HEK293 (cell line): ENCODE results near the gene TNP2.
"Not testable (repeated sequence)": the region's sequence is repeated elsewhere in the genome, so short reads cannot be mapped to it uniquely, and the experiment has no call there.

Experiments used
- CTCF ChIA-PET: fragments of 350-600 bp; formaldehyde crosslinking; extraction: SDS; loops from one replicate; lab custom pipeline; 2021; ENCODE audit warnings: antibody characterized with exemption; lab: Yijun Ruan, JAX
- POLR2A ChIA-PET: fragments of 300-600 bp; formaldehyde crosslinking; extraction: SDS; loops from one replicate; lab custom pipeline; 2020; ENCODE audit warnings: antibody characterized with exemption, inconsistent platforms; lab: Yijun Ruan, JAX
- H3K27ac ChIP-seq: fragments of 200-500 bp; sonication (Bioruptor generic); 2 replicates; pipeline ENCODE4 v1.5.1; 2014; ENCODE audit warnings: low read depth, low read length, control low read depth, inconsistent platforms; ENCODE audit errors: extremely low read depth
- H3K36me3 ChIP-seq, 2 experiments: fragments of 200-500 bp in 1 of 2; sonication (Bioruptor generic) in 1 of 2; 1 replicate in 1 of 2; 2 replicates in 1 of 2; pipeline ENCODE4 v1.5.1; 2014 to 2017; ENCODE audit warnings: inconsistent platforms in 2 of 2, low read length in 2 of 2; ENCODE audit not compliant: control insufficient read depth in 2 of 2, insufficient read depth in 1 of 2
- H3K4me1 ChIP-seq: fragments of 200-500 bp; sonication (Bioruptor generic); 2 replicates; pipeline ENCODE4 v1.5.1; 2014; ENCODE audit warnings: mild to moderate bottlenecking, low read length, inconsistent platforms; ENCODE audit not compliant: control insufficient read depth, insufficient read depth
- H3K4me3 ChIP-seq: 2 replicates; pipeline ENCODE4 v1.5.1; 2011; ENCODE audit warnings: low read depth, mild to moderate bottlenecking, control low read depth, low read length, moderate library complexity
- H3K9me3 ChIP-seq: fragments of 200-500 bp; sonication (Bioruptor generic); 2 replicates; pipeline ENCODE4 v1.5.1; 2014; ENCODE audit warnings: low read depth, low read length, inconsistent platforms; ENCODE audit not compliant: control insufficient read depth, insufficient read depth
- BCL6B ChIP-seq: fragments of 450-650 bp; formaldehyde crosslinking; IDR thresholded peaks from 2 replicates; pipeline ENCODE4 v1.5.1; 2017; ENCODE audit warnings: missing biosample characterization, missing genetic modification characterization
- ELK4 ChIP-seq: IDR thresholded peaks from 2 replicates; pipeline ENCODE4 v1.6.1; 2011; ENCODE audit warnings: mild to moderate bottlenecking, low read depth, low read length, borderline replicate concordance
- HOXC10 ChIP-seq: sonication (generic); formaldehyde crosslinking; IDR thresholded peaks from 2 replicates; pipeline ENCODE4 v1.8.1; 2023; ENCODE audit warnings: mild to moderate bottlenecking, missing genetic modification reagents
- KLF9 ChIP-seq: fragments of 450-650 bp; formaldehyde crosslinking; IDR thresholded peaks from 2 replicates; pipeline ENCODE4 v1.5.1; 2016; ENCODE audit warnings: missing biosample characterization, missing genetic modification characterization, low read depth
- OSR2 ChIP-seq: fragments of 450-650 bp; formaldehyde crosslinking; IDR thresholded peaks from 2 replicates; pipeline ENCODE4 v1.5.1; 2016; ENCODE audit warnings: missing biosample characterization, missing genetic modification characterization
- PRDM1 ChIP-seq: fragments of 450-650 bp; formaldehyde crosslinking; IDR thresholded peaks from 2 replicates; pipeline ENCODE4; 2016; ENCODE audit warnings: missing biosample characterization, missing genetic modification characterization
- REPIN1 ChIP-seq: fragments of 450-650 bp; formaldehyde crosslinking; IDR thresholded peaks from 2 replicates; pipeline ENCODE4 v1.5.1; 2017; ENCODE audit warnings: missing biosample characterization, missing genetic modification characterization, low read depth
- SCRT1 ChIP-seq: fragments of 450-650 bp; formaldehyde crosslinking; IDR thresholded peaks from 2 replicates; pipeline ENCODE4 v1.5.1; 2016; ENCODE audit warnings: missing biosample characterization, missing genetic modification characterization, borderline replicate concordance
- SP7 ChIP-seq: fragments of 450-650 bp; formaldehyde crosslinking; IDR thresholded peaks from 2 replicates; pipeline ENCODE4 v1.5.1; 2016; ENCODE audit warnings: missing biosample characterization, missing genetic modification characterization
- ZBTB10 ChIP-seq: fragments of 450-650 bp; formaldehyde crosslinking; IDR thresholded peaks from 2 replicates; pipeline ENCODE4 v1.5.1; 2016; ENCODE audit warnings: missing biosample characterization, missing genetic modification characterization
- ZBTB48 ChIP-seq: fragments of 450-650 bp; formaldehyde crosslinking; IDR thresholded peaks from 2 replicates; pipeline ENCODE4 v1.5.1; 2016; ENCODE audit warnings: missing biosample characterization, missing genetic modification characterization
- ZNF114 ChIP-seq: fragments of 450-650 bp; formaldehyde crosslinking; IDR thresholded peaks from 2 replicates; pipeline ENCODE4 v1.5.0; 2017; ENCODE audit warnings: missing biosample characterization, missing genetic modification characterization
- ZNF140 ChIP-seq: fragments of 450-650 bp; formaldehyde crosslinking; IDR thresholded peaks from 2 replicates; pipeline ENCODE4 v1.5.1; 2016; ENCODE audit warnings: missing biosample characterization, missing genetic modification characterization
- ZNF169 ChIP-seq: fragments of 450-650 bp; formaldehyde crosslinking; IDR thresholded peaks from 2 replicates; pipeline ENCODE4 v1.5.1; 2016; ENCODE audit warnings: missing biosample characterization, missing genetic modification characterization
- ZNF221 ChIP-seq: fragments of 450-650 bp; formaldehyde crosslinking; IDR thresholded peaks from 2 replicates; pipeline ENCODE4 v1.5.1; 2017; ENCODE audit warnings: missing biosample characterization, missing genetic modification characterization, borderline replicate concordance
- ZNF223 ChIP-seq: fragments of 450-650 bp; formaldehyde crosslinking; IDR thresholded peaks from 2 replicates; pipeline ENCODE4 v1.5.1; 2016; ENCODE audit warnings: missing biosample characterization, missing genetic modification characterization
- ZNF311 ChIP-seq: fragments of 450-650 bp; formaldehyde crosslinking; IDR thresholded peaks from 2 replicates; pipeline ENCODE4 v1.5.1; 2017; ENCODE audit warnings: missing biosample characterization, missing genetic modification characterization, borderline replicate concordance
- ZNF426 ChIP-seq: fragments of 450-650 bp; formaldehyde crosslinking; IDR thresholded peaks from 2 replicates; pipeline ENCODE4 v1.5.1; 2017; ENCODE audit warnings: missing biosample characterization, missing genetic modification characterization, mild to moderate bottlenecking, inconsistent platforms, moderate library complexity
- ZNF585B ChIP-seq: fragments of 450-650 bp; formaldehyde crosslinking; IDR thresholded peaks from 2 replicates; pipeline ENCODE4 v1.5.1; 2016; ENCODE audit warnings: missing biosample characterization, missing genetic modification characterization
- ZNF707 ChIP-seq: fragments of 450-650 bp; formaldehyde crosslinking; IDR thresholded peaks from 2 replicates; pipeline ENCODE4 v1.5.1; 2016; ENCODE audit warnings: missing biosample characterization, missing genetic modification characterization
- TF ChIP-seq, protein P1 (sequence below): fragments of 450-650 bp; formaldehyde crosslinking; IDR thresholded peaks from 2 replicates; pipeline ENCODE4 v1.5.1; 2016; ENCODE audit warnings: missing biosample characterization, missing genetic modification characterization

TNP2 gene

GRCh38 chr16:11291091-11291703 lies 22.1 kb upstream of the TNP2 start:
- Histone ChIP-seq H3K27ac (no peak overlapping the region), H3K36me3 (no peaks in the 10 kb centered on the region), H3K4me3 (no peak overlapping the region)
- TF ChIP-seq ZNF140 (tag by site-specific recombination) = no peak
- peak; percentile 61 for TF ChIP-seq OSR2 (tag by site-specific recombination)
- TF ChIP-seq, all 188 proteins: peak for 1
- Histone ChIP-seq H3K9me3 (no peaks in the 10 kb centered on the region), H3K4me1 (no peaks in the 10 kb centered on the region; the same call in 1 of the 2 replicates)
- POLR2A ChIA-PET = interaction anchor here (1.1 to 1.4 kb wide), 2 partner anchors 31 to 36 kb away, joined by 3 to 7 read pairs; partner anchors contain the start of gene SOCS1
- CTCF ChIA-PET = interaction anchor here (0.8 to 1.0 kb wide), 2 partner anchors 19 to 328 kb away, joined by 3 read pairs; no protein-coding TSS in a partner anchor

DNA sequence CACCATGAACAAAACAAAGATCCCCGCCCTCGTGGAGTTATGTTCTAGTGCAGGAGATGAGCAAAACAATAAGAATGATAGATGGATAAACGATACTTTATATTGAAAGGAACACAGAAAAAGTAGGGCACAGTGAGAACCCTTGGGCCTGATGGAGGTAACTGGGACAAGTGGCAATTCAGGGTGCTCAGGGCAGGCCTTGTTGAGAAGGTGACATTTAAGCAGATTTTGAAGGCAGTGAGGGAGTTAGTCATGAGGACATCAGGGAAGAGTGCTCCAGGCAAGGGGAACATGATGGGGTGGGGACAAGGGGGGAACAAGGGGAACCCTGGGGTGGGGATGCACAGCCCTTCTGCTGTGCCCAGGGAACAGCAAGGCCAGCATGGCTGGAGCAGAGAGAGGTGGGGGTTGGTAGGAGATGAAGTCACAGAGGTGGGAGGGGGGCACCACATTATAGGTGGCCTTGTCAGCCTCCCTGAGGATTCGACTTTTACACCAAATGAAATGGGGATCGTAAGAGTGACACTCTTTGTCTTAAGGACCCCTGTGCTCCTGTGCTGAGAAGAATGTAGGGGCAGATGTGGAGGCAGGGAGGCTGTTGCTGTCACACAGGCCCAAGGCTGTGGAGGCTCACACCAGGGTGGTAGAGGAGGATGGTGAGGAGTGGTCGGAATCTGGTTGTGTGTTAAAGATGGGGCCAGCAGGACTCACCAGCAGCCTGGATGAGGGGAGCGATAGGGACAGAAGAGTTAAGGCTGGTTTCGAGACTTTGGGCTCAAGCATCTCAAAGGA lies 21.2 kb upstream of the TNP2 start:
- no peak for TF ChIP-seq ZNF223
- no peak for TF ChIP-seq ZNF221 (tag by site-specific recombination)
- no peak for TF ChIP-seq SCRT1 (tag by site-specific recombination)
- no peak for TF ChIP-seq ZBTB48 (tag by site-specific recombination)
- no peak for TF ChIP-seq ELK4
- no peak for TF ChIP-seq ZNF114 (tag by site-specific recombination)
- TF ChIP-seq, protein P1, sequence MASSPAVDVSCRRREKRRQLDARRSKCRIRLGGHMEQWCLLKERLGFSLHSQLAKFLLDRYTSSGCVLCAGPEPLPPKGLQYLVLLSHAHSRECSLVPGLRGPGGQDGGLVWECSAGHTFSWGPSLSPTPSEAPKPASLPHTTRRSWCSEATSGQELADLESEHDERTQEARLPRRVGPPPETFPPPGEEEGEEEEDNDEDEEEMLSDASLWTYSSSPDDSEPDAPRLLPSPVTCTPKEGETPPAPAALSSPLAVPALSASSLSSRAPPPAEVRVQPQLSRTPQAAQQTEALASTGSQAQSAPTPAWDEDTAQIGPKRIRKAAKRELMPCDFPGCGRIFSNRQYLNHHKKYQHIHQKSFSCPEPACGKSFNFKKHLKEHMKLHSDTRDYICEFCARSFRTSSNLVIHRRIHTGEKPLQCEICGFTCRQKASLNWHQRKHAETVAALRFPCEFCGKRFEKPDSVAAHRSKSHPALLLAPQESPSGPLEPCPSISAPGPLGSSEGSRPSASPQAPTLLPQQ (tag by site-specific recombination) = no peak
- no peak for TF ChIP-seq HOXC10 (CRISPR knock-in tag)
- no peak for TF ChIP-seq ZNF169 (tag by site-specific recombination)
- TF ChIP-seq ZNF585B (tag by site-specific recombination) = no peak
- POLR2A ChIA-PET = interaction anchor here (1.1 to 1.4 kb wide), 2 partner anchors 30 to 35 kb away, joined by 3 to 7 read pairs; partner anchors contain the start of gene SOCS1
- Histone ChIP-seq H3K4me3 (no peak overlapping the region), H3K36me3 (no peaks in the 10 kb centered on the region), H3K27ac (no peak overlapping the region), H3K4me1 (no peaks in the 10 kb centered on the region; the same call in 1 of the 2 replicates), H3K9me3 (no peaks in the 10 kb centered on the region)
- CTCF ChIA-PET = no interaction called here

GRCh38 chr16:11289696-11290095 lies 20.6 kb upstream of the TNP2 start:
- H3K4me1 ChIP-seq, H3K9me3 ChIP-seq, H3K36me3 ChIP-seq, CTCF ChIA-PET, POLR2A ChIA-PET, H3K27ac ChIP-seq, H3K4me3 ChIP-seq: not testable (repeated sequence)

DNA sequence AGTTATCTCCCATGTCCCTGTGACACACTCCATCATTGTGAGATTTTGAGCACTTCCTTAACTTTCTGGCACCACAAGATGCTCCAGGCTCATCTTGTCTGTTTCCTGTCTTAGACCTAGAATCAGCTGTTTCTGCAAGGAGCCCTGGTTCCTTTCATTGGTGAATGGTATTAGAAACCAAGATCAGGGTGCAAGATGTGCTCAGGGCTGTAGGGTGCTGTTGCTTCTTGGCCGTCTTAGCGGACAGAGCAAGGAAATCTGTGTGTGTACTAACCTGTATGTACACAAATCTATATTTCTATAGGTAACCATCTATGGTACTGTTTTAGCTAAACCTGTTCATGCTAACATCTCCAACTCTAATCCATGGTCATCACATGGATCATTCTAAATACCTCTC lies 20.1 kb upstream of the TNP2 start:
- POLR2A ChIA-PET = no interaction called here
- CTCF ChIA-PET = no interaction called here
- TF ChIP-seq ZNF311 (no peak), ZNF169 (tag by site-specific recombination) (no peak), REPIN1 (tag by site-specific recombination) (no peak), ZNF707 (no peak), ZBTB10 (tag by site-specific recombination) (no peak), BCL6B (tag by site-specific recombination) (no peak), KLF9 (tag by site-specific recombination) (no peak), ZNF426 (tag by site-specific recombination) (no peak), PRDM1 (tag by site-specific recombination) (no peak), SP7 (tag by site-specific recombination) (no peak)

More for the DNA sequence above, 20.1 kb upstream of the TNP2 start:
- H3K9me3 ChIP-seq = no peaks in the 10 kb centered on the region
- H3K4me1 ChIP-seq = no peaks in the 10 kb centered on the region
- H3K4me3 ChIP-seq = no peak overlapping the region
- H3K27ac ChIP-seq = no peak overlapping the region
- no peaks in the 10 kb centered on the region for H3K36me3 ChIP-seq
